ENCODE data around the gene GTPBP8. TPM values are rescaled to one million over a fixed set of nuclear protein-coding genes. Genes with fewer than 3 reads are reported as not detected.

The GTPBP8 gene
- total RNA-seq, 1 experiment from 2014 or later: 29.8 TPM

- Histone ChIP-seq H3K27ac (ENCODE audit: insufficient read length, low read depth, low read length) (no peak overlapping the region), H2BK5ac (ENCODE audit: insufficient read length, low read length) (no peak overlapping the region), H3K9me3 (ENCODE audit: control insufficient read depth, low read depth, low read length) (no peaks in the 10 kb centered on the region), H2AK5ac (ENCODE audit: insufficient read length, low read length) (no peak overlapping the region), H3K4ac (ENCODE audit: low read depth, low read length) (no peak overlapping the region), H3K14ac (ENCODE audit: insufficient read depth, low read length) (no peak overlapping the region), H3K23me2 (ENCODE audit: insufficient read length, low read depth, low read length, poor library complexity, severe bottlenecking) (no peaks in the 10 kb centered on the region), H3K79me1 (ENCODE audit: insufficient read depth, low read depth, low read length, poor library complexity, severe bottlenecking) (no peaks in the 10 kb centered on the region), H2BK12ac (ENCODE audit: insufficient read length, low read depth, low read length) (no peak overlapping the region), H3K4me2 (ENCODE audit: insufficient read depth, insufficient read length, low read length) (no peak overlapping the region), H2AFZ (ENCODE audit: low read length) (no peak overlapping the region), H2BK20ac (ENCODE audit: low read depth, low read length, poor library complexity, severe bottlenecking) (no peak overlapping the region), H3K23ac (ENCODE audit: insufficient read length, low read depth, low read length) (no peak overlapping the region), H4K5ac (ENCODE audit: insufficient read length, low read depth, low read length) (no peak overlapping the region), H2BK120ac (ENCODE audit: low read depth, low read length, poor library complexity, severe bottlenecking) (no peak overlapping the region), H3K27me3 (ENCODE audit: insufficient read depth, low read length) (no peaks in the 10 kb centered on the region), H4K8ac (replicated peaks; ENCODE audit: insufficient read length, low read depth, low read length) (no peak overlapping the region), H4K91ac (ENCODE audit: insufficient read length, low read depth, low read length) (no peak overlapping the region), H3K9ac (ENCODE audit: extremely low read depth, insufficient read length, low read length) (no peak overlapping the region), H3T11ph (ENCODE audit: low read length) (no peak overlapping the region), H3K4me1 (ENCODE audit: insufficient read depth, low read length) (no peaks in the 10 kb centered on the region; the same call in 1 of the 2 replicates), H3K18ac (ENCODE audit: insufficient read length, low read depth, low read length) (no peak overlapping the region), H3K56ac (ENCODE audit: insufficient read length, low read depth, low read length) (no peak overlapping the region), H4K20me1 (ENCODE audit: control insufficient read depth, insufficient read depth, insufficient read length) (no peaks in the 10 kb centered on the region), H3K79me2 (ENCODE audit: insufficient read depth, low read length) (no peaks in the 10 kb centered on the region), H2BK15ac (ENCODE audit: low read depth, low read length) (no peak overlapping the region)
- DNase-seq: no peak
- no CpG with 5 or more reads among the region's 4 CpGs for WGBS (ENCODE audit: extremely low coverage, insufficient read length, low lambda C conversion rate)
- H3K36me3 Mint-ChIP-seq (ENCODE audit: insufficient read depth in 1 of 3, low read depth in 3 of 3): peaks cover 10 to 61% (median 38%) of the 10 kb centered on the region in 3 experiments; a peak in 6 of 7 replicates
- H3K9me3 Mint-ChIP-seq: no peaks in the 10 kb centered on the region
- H3K4me1 Mint-ChIP-seq: peaks cover 6 to 8% of the 10 kb centered on the region in 2 experiments
- TF ChIP-seq CTCF (conservative IDR thresholded peaks at IDR 0.05): no peak
- H3K27me3 Mint-ChIP-seq (ENCODE audit: low read depth): no peaks in the 10 kb centered on the region
- no peak overlapping the region for H3K4me3 Mint-ChIP-seq
- peak overlapping the region in 1 of 3 experiments; percentile 33; a peak in 2 of 7 replicates for H3K27ac Mint-ChIP-seq
These were observed 9.9 kb downstream of the GTPBP8 start for GRCh38 chr3:113000691-113001090.

Data from H9 (cell line).